ENCODE results near the gene UBAP1.

DNA sequence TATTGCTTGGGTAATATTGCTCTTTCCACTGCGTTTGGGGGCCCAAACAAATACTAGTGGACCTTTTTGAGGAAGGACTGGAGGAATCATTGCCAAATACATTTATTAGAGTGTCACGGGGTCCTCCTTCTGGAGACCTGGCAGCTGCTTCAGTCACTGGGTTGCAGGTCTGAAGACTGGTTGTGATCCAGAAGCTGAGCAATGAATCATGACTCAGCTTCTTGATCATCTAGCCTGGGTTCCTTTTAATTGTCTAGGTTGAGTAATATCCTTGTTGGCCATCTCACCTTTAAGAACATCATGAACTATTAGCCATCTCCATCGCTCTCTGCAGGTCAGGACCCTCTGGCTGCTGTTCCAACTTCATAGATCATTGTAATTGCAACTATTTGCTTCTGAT lies 15.4 kb upstream of the UBAP1 start:
- TF ChIP-seq, protein P1, sequence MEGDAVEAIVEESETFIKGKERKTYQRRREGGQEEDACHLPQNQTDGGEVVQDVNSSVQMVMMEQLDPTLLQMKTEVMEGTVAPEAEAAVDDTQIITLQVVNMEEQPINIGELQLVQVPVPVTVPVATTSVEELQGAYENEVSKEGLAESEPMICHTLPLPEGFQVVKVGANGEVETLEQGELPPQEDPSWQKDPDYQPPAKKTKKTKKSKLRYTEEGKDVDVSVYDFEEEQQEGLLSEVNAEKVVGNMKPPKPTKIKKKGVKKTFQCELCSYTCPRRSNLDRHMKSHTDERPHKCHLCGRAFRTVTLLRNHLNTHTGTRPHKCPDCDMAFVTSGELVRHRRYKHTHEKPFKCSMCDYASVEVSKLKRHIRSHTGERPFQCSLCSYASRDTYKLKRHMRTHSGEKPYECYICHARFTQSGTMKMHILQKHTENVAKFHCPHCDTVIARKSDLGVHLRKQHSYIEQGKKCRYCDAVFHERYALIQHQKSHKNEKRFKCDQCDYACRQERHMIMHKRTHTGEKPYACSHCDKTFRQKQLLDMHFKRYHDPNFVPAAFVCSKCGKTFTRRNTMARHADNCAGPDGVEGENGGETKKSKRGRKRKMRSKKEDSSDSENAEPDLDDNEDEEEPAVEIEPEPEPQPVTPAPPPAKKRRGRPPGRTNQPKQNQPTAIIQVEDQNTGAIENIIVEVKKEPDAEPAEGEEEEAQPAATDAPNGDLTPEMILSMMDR (conservative IDR thresholded peaks at IDR 0.05; ENCODE audit: low read depth, low read length): no peak
- peak; percentile 75 for TF ChIP-seq NFE2L2 (IDR thresholded peaks at IDR 0.05; ENCODE audit: low read depth, low read length)
- no peak for TF ChIP-seq RCOR1 (IDR thresholded peaks at IDR 0.05; ENCODE audit: insufficient replicate concordance, low read length)
- TF ChIP-seq POLR2A (IDR thresholded peaks at IDR 0.05; ENCODE audit: low read depth, low read length): no peak
- no peak for TF ChIP-seq RFX5 (IDR thresholded peaks at IDR 0.05; ENCODE audit: low read depth, low read length)
- no peak for TF ChIP-seq CHD1 (IDR thresholded peaks at IDR 0.05; ENCODE audit: low read depth, low read length)
- TF ChIP-seq MXI1 (IDR thresholded peaks at IDR 0.05; ENCODE audit: borderline replicate concordance, low read depth, low read length): no peak
- TF ChIP-seq RAD21 (IDR thresholded peaks at IDR 0.05; ENCODE audit: low read length): no peak
- TF ChIP-seq SMC3 (IDR thresholded peaks at IDR 0.05; ENCODE audit: low read depth, low read length): no peak
- TF ChIP-seq, protein P2, sequence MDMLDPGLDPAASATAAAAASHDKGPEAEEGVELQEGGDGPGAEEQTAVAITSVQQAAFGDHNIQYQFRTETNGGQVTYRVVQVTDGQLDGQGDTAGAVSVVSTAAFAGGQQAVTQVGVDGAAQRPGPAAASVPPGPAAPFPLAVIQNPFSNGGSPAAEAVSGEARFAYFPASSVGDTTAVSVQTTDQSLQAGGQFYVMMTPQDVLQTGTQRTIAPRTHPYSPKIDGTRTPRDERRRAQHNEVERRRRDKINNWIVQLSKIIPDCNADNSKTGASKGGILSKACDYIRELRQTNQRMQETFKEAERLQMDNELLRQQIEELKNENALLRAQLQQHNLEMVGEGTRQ (IDR thresholded peaks at IDR 0.05; ENCODE audit: low read depth, low read length): no peak
- no peak for TF ChIP-seq BHLHE40 (IDR thresholded peaks at IDR 0.05; ENCODE audit: low read depth, low read length)
- no peak for TF ChIP-seq MAFK (IDR thresholded peaks at IDR 0.05; ENCODE audit: low read depth, low read length)
- no peak for TF ChIP-seq MAZ (IDR thresholded peaks at IDR 0.05; ENCODE audit: borderline replicate concordance, low read depth, low read length)
- 0 out of 2 replicates have a peak, but pooled peaks have one; percentile 7 for TF ChIP-seq CEBPB (IDR thresholded peaks at IDR 0.05; ENCODE audit: low read depth, low read length)

Measured in IMR-90 (cell line).